ENCODE results near the gene RBM6. TPM values are rescaled to one million over a fixed set of nuclear protein-coding genes. Genes with fewer than 3 reads are reported as not detected.

RBM6 gene
- total and polyA plus RNA-seq, 2 experiments from 2014 or later, result 66.6 to 97.6 TPM

DNA sequence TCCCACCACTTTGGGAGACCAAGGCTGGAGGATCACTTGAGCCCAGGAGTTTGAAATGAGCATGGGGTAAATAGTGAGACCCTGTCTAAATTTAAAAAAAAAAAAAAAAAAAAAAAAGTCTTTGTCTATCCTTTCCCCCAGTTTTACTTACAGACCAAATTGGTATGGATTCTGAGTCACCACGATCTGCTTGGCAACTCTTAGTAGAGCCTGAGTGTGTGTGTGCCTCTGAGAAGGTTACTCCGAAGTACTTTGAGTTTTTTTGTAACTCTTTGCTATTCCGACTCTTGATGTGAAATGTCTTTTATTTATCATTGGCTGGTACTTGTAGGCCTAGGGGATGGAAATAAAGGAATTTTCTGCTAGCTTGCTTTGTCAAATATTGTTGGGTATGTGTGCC, 63.3 kb downstream of the RBM6 start:
- H3K4me2 ChIP-seq, result no peak overlapping the region
- peak overlapping the region; percentile 33; the same call in 1 of the 2 replicates for H3K27ac ChIP-seq (ENCODE audit: low read depth)
- peaks cover 7% of the 10 kb centered on the region for H4K20me1 ChIP-seq (replicated peaks; ENCODE audit: insufficient read depth)
- H3K4me1 Mint-ChIP-seq, result peaks cover 9% of the 10 kb centered on the region; the same call in 2 of the 3 replicates
- no peaks in the 10 kb centered on the region for H3K9me3 Mint-ChIP-seq
- H3K4me1 ChIP-seq (ENCODE audit: insufficient read depth), result no peaks in the 10 kb centered on the region
- H2AFZ ChIP-seq, result no peak overlapping the region
- H3K79me2 ChIP-seq (replicated peaks; ENCODE audit: insufficient read depth), result peaks cover 31% of the 10 kb centered on the region
- peaks cover 45% of the 10 kb centered on the region for H3K36me3 Mint-ChIP-seq (ENCODE audit: low read depth)
- peaks cover 8% of the 10 kb centered on the region for H3K27me3 Mint-ChIP-seq (ENCODE audit: insufficient read depth, low read depth, poor library complexity)
- no peak overlapping the region for H3K4me3 Mint-ChIP-seq
- DNase-seq (ENCODE audit: low spot score) (no peak), ATAC-seq (no peak)
- no peak overlapping the region for H3K27ac Mint-ChIP-seq
- H3F3A ChIP-seq (replicated peaks; ENCODE audit: low read depth), result 0 out of 2 replicates have a peak, but pooled peaks cover 4% of the 10 kb centered on the region
- no peak for TF ChIP-seq JUNB (IDR thresholded peaks at IDR 0.05; ENCODE audit: unreplicated experiment)
- TF ChIP-seq STAT1 (IDR thresholded peaks at IDR 0.05; ENCODE audit: unreplicated experiment), result no peak
- no peak for TF ChIP-seq ZNF331 (CRISPR knock-in tag; IDR thresholded peaks at IDR 0.05; ENCODE audit: low read depth)
- TF ChIP-seq, protein P1, sequence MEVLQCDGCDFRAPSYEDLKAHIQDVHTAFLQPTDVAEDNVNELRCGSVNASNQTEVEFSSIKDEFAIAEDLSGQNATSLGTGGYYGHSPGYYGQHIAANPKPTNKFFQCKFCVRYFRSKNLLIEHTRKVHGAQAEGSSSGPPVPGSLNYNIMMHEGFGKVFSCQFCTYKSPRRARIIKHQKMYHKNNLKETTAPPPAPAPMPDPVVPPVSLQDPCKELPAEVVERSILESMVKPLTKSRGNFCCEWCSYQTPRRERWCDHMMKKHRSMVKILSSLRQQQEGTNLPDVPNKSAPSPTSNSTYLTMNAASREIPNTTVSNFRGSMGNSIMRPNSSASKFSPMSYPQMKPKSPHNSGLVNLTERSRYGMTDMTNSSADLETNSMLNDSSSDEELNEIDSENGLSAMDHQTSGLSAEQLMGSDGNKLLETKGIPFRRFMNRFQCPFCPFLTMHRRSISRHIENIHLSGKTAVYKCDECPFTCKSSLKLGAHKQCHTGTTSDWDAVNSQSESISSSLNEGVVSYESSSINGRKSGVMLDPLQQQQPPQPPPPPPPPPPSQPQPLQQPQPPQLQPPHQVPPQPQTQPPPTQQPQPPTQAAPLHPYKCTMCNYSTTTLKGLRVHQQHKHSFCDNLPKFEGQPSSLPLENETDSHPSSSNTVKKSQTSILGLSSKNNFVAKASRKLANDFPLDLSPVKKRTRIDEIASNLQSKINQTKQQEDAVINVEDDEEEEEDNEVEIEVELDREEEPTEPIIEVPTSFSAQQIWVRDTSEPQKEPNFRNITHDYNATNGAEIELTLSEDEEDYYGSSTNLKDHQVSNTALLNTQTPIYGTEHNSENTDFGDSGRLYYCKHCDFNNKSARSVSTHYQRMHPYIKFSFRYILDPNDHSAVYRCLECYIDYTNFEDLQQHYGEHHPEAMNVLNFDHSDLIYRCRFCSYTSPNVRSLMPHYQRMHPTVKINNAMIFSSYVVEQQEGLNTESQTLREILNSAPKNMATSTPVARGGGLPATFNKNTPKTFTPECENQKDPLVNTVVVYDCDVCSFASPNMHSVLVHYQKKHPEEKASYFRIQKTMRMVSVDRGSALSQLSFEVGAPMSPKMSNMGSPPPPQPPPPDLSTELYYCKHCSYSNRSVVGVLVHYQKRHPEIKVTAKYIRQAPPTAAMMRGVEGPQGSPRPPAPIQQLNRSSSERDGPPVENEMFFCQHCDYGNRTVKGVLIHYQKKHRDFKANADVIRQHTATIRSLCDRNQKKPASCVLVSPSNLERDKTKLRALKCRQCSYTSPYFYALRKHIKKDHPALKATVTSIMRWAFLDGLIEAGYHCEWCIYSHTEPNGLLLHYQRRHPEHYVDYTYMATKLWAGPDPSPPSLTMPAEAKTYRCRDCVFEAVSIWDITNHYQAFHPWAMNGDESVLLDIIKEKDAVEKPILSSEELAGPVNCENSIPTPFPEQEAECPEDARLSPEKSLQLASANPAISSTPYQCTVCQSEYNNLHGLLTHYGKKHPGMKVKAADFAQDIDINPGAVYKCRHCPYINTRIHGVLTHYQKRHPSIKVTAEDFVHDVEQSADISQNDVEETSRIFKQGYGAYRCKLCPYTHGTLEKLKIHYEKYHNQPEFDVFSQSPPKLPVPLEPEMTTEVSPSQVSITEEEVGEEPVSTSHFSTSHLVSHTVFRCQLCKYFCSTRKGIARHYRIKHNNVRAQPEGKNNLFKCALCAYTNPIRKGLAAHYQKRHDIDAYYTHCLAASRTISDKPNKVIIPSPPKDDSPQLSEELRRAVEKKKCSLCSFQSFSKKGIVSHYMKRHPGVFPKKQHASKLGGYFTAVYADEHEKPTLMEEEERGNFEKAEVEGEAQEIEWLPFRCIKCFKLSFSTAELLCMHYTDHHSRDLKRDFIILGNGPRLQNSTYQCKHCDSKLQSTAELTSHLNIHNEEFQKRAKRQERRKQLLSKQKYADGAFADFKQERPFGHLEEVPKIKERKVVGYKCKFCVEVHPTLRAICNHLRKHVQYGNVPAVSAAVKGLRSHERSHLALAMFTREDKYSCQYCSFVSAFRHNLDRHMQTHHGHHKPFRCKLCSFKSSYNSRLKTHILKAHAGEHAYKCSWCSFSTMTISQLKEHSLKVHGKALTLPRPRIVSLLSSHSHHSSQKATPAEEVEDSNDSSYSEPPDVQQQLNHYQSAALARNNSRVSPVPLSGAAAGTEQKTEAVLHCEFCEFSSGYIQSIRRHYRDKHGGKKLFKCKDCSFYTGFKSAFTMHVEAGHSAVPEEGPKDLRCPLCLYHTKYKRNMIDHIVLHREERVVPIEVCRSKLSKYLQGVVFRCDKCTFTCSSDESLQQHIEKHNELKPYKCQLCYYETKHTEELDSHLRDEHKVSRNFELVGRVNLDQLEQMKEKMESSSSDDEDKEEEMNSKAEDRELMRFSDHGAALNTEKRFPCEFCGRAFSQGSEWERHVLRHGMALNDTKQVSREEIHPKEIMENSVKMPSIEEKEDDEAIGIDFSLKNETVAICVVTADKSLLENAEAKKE (CRISPR knock-in tag; IDR thresholded peaks at IDR 0.05), result no peak
- TF ChIP-seq, protein P2, sequence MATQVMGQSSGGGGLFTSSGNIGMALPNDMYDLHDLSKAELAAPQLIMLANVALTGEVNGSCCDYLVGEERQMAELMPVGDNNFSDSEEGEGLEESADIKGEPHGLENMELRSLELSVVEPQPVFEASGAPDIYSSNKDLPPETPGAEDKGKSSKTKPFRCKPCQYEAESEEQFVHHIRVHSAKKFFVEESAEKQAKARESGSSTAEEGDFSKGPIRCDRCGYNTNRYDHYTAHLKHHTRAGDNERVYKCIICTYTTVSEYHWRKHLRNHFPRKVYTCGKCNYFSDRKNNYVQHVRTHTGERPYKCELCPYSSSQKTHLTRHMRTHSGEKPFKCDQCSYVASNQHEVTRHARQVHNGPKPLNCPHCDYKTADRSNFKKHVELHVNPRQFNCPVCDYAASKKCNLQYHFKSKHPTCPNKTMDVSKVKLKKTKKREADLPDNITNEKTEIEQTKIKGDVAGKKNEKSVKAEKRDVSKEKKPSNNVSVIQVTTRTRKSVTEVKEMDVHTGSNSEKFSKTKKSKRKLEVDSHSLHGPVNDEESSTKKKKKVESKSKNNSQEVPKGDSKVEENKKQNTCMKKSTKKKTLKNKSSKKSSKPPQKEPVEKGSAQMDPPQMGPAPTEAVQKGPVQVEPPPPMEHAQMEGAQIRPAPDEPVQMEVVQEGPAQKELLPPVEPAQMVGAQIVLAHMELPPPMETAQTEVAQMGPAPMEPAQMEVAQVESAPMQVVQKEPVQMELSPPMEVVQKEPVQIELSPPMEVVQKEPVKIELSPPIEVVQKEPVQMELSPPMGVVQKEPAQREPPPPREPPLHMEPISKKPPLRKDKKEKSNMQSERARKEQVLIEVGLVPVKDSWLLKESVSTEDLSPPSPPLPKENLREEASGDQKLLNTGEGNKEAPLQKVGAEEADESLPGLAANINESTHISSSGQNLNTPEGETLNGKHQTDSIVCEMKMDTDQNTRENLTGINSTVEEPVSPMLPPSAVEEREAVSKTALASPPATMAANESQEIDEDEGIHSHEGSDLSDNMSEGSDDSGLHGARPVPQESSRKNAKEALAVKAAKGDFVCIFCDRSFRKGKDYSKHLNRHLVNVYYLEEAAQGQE (IDR thresholded peaks at IDR 0.05; ENCODE audit: unreplicated experiment), result no peak
- TF ChIP-seq POLR2AphosphoS5 (IDR thresholded peaks at IDR 0.05; ENCODE audit: low read depth), result no peak
- TF ChIP-seq, protein P3, sequence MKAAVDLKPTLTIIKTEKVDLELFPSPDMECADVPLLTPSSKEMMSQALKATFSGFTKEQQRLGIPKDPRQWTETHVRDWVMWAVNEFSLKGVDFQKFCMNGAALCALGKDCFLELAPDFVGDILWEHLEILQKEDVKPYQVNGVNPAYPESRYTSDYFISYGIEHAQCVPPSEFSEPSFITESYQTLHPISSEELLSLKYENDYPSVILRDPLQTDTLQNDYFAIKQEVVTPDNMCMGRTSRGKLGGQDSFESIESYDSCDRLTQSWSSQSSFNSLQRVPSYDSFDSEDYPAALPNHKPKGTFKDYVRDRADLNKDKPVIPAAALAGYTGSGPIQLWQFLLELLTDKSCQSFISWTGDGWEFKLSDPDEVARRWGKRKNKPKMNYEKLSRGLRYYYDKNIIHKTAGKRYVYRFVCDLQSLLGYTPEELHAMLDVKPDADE (IDR thresholded peaks at IDR 0.05), result no peak
- no peak for TF ChIP-seq EZH2 (IDR thresholded peaks at IDR 0.05; ENCODE audit: low read depth, unreplicated experiment)
- H3K27me3 ChIP-seq (ENCODE audit: insufficient read depth), result no peaks in the 10 kb centered on the region
- H3K4me3 ChIP-seq, result no peak overlapping the region
- H3K36me3 ChIP-seq (ENCODE audit: insufficient read depth), result no peaks in the 10 kb centered on the region
- no peaks in the 10 kb centered on the region for H3K9me2 ChIP-seq (ENCODE audit: insufficient read depth)

Measured in GM23338 (cell line).